SK-N-MC (cell line): ENCODE results near the gene ZNF296.

ENCODE experiments used
- EZH2 ChIP-seq: fragments of 200-600 bp; sonication (generic); IDR thresholded peaks from one replicate; pipeline ENCODE4 v1.6.1; 2017; ENCODE audit warnings: antibody characterized with exemption
- FOXP2 ChIP-seq: optimal IDR thresholded peaks from 2 replicates; pipeline ENCODE3; 2011; ENCODE audit warnings: mild to moderate bottlenecking, moderate library complexity; ENCODE audit not compliant: insufficient read depth; ENCODE audit errors: extremely low read length, control extremely low read depth
- POLR2AphosphoS5 ChIP-seq: IDR thresholded peaks from 2 replicates; pipeline ENCODE4 v1.6.1; 2012; ENCODE audit warnings: mild to moderate bottlenecking, low read depth, low read length, borderline replicate concordance

- TF ChIP-seq POLR2AphosphoS5 (no peak), EZH2 (no peak), FOXP2 (no peak)
Measured at GRCh38 chr19:45068041-45068440, 8.2 kb downstream of the ZNF296 start.
